Testis (tissue), 3 donors: ENCODE results near the gene TEX101. TPM values are rescaled to one million over a fixed set of nuclear protein-coding genes. Genes with fewer than 3 reads are reported as not detected.

ENCODE experiments used
- DNase-seq: peaks from one replicate; pipeline ENCODE4 v3.0.0-alpha.2; 2019
- H3K27ac ChIP-seq, 2 donors: fragments of 200-600 bp; sonication (generic); one replicate each; pipeline ENCODE4 v1.5.1; 2019
- H3K27me3 ChIP-seq: fragments of 200-600 bp; sonication (generic); one replicate; pipeline ENCODE4 v1.5.1; 2019
- H3K36me3 ChIP-seq: fragments of 200-600 bp; sonication (generic); one replicate; pipeline ENCODE4 v1.5.1; 2017; ENCODE audit warnings: low read depth; ENCODE audit errors: missing control alignments
- H3K4me1 ChIP-seq: fragments of 200-600 bp; sonication (generic); one replicate; pipeline ENCODE4 v1.5.1; 2019
- H3K4me3 ChIP-seq, 2 donors: fragments of 200-600 bp; sonication (generic); one replicate each; pipeline ENCODE4 v1.5.1; 2017 to 2019
- H3K9me3 ChIP-seq: fragments of 200-600 bp; sonication (generic); one replicate; pipeline ENCODE4 v1.5.1; 2017
- POLR2A ChIP-seq: fragments of 450-650 bp; IDR thresholded peaks from one replicate; pipeline ENCODE4 v1.6.1; 2017; ENCODE audit warnings: antibody characterized with exemption, mild to moderate bottlenecking, moderate library complexity
- WGBS, 2 donors: methylation state at CpG; one replicate each; pipeline ENCODE4 v1.1.5; 2018; 5-methylcytosine and 5-hydroxymethylcytosine counted together
- intact Hi-C: fragments of 100-400 bp; cut with DNase I; formaldehyde crosslinking; loops from one replicate; pipeline ENCODE4 v1.15.1; 2023; ENCODE audit warnings: low total_unique reads
- polyA plus RNA-seq: library from polyadenylated mRNA; stranded (reverse); fragments of 350-450 nt; fragmentation: Illumina TruSeq; extraction: RNeasy Lipid Tissue Mini Kit (QIAGEN cat#74804); gene quantifications from one replicate; pipeline ENCODE4 v1.2.3, GENCODE V29; 2014; ENCODE audit warnings: low read depth, low replicate concordance; ENCODE audit not compliant: insufficient read depth
- total RNA-seq, 2 donors: library from RNA; depleted of rRNA; stranded (reverse); fragments of >200 nt; gene quantifications; one replicate each; pipeline ENCODE4 v1.2.3, GENCODE V29; 2016
- TF ChIP-seq, protein P1 (sequence below), 3 experiments: fragments of 450-650 bp in 2 of 3; fragments of 200-600 bp in 1 of 3; sonication (generic) in 1 of 3; IDR thresholded peaks; one replicate each; pipeline ENCODE4 v1.5.1; 2016 to 2019; ENCODE audit warnings: antibody characterized with exemption in 3 of 3, mild to moderate bottlenecking in 2 of 3, moderate library complexity in 1 of 3

Gene TEX101
- total and polyA plus RNA-seq, 3 donors from 2014 or later = 73.1 to 231 (median 93.3) TPM

DNA sequence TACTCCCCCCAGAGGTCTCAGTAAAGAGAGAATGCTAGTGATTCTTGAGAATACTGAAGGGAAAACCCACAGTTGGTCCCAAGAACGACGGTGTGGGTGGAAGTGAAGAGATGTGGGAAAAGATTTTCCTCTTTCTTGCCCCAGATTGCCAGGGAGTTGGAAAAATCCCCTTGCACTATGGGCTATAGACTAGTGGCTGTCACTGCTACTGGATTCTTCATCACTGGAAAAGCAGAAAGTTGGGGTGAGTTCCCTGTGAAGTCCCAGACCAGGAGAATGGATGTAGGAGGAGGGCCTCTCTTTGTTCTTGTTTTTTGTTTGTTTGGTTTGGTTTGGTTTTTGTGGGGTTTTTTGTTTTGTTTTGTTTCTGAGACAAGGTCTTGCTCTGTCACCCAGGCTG, 39.3 kb downstream of the TEX101 start:
- 66 to 84% methylated on average over 2 of the region's 2 CpGs for WGBS, 2 donors
- Histone ChIP-seq H3K9me3 (no peaks in the 10 kb centered on the region), H3K27ac (no peak overlapping the region), H3K4me3 (no peak overlapping the region), H3K36me3 (no peaks in the 10 kb centered on the region), H3K4me1 (no peaks in the 10 kb centered on the region), H3K27me3 (no peaks in the 10 kb centered on the region)
- intact Hi-C loops = no loop called here
- no peak for DNase-seq
- TF ChIP-seq, protein P1, sequence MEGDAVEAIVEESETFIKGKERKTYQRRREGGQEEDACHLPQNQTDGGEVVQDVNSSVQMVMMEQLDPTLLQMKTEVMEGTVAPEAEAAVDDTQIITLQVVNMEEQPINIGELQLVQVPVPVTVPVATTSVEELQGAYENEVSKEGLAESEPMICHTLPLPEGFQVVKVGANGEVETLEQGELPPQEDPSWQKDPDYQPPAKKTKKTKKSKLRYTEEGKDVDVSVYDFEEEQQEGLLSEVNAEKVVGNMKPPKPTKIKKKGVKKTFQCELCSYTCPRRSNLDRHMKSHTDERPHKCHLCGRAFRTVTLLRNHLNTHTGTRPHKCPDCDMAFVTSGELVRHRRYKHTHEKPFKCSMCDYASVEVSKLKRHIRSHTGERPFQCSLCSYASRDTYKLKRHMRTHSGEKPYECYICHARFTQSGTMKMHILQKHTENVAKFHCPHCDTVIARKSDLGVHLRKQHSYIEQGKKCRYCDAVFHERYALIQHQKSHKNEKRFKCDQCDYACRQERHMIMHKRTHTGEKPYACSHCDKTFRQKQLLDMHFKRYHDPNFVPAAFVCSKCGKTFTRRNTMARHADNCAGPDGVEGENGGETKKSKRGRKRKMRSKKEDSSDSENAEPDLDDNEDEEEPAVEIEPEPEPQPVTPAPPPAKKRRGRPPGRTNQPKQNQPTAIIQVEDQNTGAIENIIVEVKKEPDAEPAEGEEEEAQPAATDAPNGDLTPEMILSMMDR (IDR thresholded peaks at IDR 0.05) = no peak
- TF ChIP-seq POLR2A = no peak

DNA sequence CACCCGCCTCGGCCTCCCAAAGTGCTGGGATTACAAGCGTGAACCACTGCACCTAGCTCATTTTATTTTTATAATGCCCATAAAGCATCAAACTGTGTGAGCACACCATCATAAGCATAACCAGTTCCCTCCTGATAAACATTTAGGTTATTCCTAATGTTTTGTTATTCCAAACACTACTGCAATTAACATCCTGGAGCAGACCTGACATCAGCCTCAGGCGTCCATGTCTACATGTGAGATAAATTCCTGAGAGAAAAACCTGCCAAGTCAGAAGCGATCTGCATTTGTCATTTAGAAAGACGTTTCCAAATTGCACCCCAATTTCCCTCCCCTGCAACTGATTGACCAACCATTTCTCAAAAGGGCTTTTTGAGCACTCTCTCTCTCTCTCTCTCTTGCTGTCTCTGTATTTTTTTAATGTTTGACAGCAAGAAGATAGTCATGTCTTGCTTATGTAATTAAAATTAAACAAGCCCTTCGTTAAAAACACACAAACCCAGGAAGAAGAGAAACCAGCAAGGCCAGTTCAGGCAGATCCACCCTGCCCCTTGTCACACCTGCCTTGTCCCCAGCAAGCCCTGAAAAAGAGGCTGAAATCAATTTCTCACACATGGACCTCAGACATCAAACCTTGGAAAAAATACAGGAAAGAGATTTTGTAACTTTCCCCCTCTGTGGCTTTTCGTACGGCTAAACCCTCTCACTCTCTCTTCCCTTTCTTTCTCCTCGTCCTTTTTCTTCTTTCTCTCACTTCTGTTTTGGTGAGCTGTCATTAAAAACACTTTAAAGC, 40.8 kb downstream of the TEX101 start:
- WGBS, 2 donors = 53 to 55% methylated on average over 10 of the region's 10 CpGs

DNA sequence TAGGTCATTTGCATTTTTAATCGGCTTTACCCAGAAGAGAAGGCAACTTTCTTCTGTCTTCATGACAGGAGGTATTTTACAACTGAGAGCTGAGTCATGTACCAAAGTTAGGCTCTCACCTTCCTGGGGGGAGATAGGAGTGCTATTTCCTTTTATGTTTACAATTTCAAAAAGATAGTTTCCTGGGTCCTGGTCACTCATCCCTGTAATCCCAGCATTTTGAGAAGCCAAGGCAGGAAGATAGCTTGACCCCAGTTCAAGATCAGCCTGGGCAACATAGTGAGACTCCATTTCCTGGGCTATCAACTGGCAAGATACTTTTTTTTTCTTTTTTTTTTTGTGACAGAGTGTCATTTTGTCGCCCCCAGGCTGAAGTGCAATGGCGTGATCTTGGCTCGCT, 43.1 kb downstream of the TEX101 start:
- H3K27ac ChIP-seq = no peak overlapping the region
- no peaks in the 10 kb centered on the region for H3K9me3 ChIP-seq
- TF ChIP-seq, protein P1 (IDR thresholded peaks at IDR 0.05) = no peak
- no peak for TF ChIP-seq POLR2A
- 86 to 96% methylated on average over 4 of the region's 4 CpGs for WGBS, 2 donors
- H3K4me1 ChIP-seq = peaks cover under 1% of the 10 kb centered on the region
- H3K36me3 ChIP-seq = no peaks in the 10 kb centered on the region
- DNase-seq = no peak
- H3K4me3 ChIP-seq = no peak overlapping the region
- no peaks in the 10 kb centered on the region for H3K27me3 ChIP-seq
- intact Hi-C loops = no loop called here

More for the DNA sequence above, 40.8 kb downstream of the TEX101 start:
- H3K27me3 ChIP-seq = no peaks in the 10 kb centered on the region
- no peaks in the 10 kb centered on the region for H3K9me3 ChIP-seq
- intact Hi-C loops = no loop called here
- DNase-seq = no peak
- H3K4me1 ChIP-seq = no peaks in the 10 kb centered on the region
- no peak overlapping the region for H3K4me3 ChIP-seq
- H3K27ac ChIP-seq = no peak overlapping the region
- no peaks in the 10 kb centered on the region for H3K36me3 ChIP-seq
- TF ChIP-seq, protein P1 (IDR thresholded peaks at IDR 0.05) = no peak
- TF ChIP-seq POLR2A = no peak

DNA sequence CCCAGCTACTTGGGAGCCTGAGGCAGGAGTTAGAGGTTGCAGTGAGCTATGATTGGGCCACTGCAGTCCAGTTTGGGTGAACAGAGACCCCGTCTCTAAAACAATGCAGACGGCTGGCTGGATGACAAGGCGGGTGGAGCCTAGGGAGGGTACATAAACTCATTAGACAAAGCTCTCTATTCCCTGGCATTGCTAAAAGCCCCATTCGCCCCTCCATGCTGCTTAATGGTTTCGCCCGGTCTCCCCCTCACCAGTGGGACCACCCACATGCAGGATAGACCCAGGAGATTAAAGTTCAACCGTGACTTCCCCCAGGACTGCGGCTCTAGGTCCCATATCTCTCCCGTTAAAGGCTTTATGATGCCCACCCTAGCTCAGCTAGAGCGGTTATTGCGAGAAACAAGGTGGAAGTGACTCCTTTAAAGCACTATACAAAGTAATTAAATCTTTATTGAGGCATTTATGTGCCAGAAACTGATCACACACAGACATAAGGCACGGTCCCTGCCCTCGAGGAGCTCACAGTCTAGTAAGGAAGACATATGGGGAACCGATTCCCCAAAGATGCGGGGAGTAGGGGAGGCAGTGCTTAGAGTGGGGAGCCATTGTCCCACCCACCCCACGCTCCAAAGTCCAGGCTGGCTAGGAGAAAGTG, 45.8 kb downstream of the TEX101 start:
- TF ChIP-seq, protein P1 (IDR thresholded peaks at IDR 0.05) = no peak
- no peak for TF ChIP-seq POLR2A
- DNase-seq = no peak
- no peaks in the 10 kb centered on the region for H3K36me3 ChIP-seq
- H3K27ac ChIP-seq = no peak overlapping the region
- no peak overlapping the region for H3K4me3 ChIP-seq
- H3K9me3 ChIP-seq = no peaks in the 10 kb centered on the region
- WGBS, 2 donors = 71 to 84% methylated on average over 16 of the region's 16 CpGs
- no peaks in the 10 kb centered on the region for H3K27me3 ChIP-seq
- H3K4me1 ChIP-seq = peaks cover 2% of the 10 kb centered on the region
- intact Hi-C loops = no loop called here
